GM19025 (cell line): ENCODE measurements around the gene GLP2R.

Experiments used
- ATAC-seq: cut with Tn5 transposase; IDR thresholded peaks from one replicate; pipeline ENCODE4 v1.9.1; 2021; ENCODE audit warnings: mild to moderate bottlenecking, low read depth, moderate library complexity; ENCODE audit not compliant: unreplicated experiment

Gene GLP2R

GRCh38 chr17:9811086-9811485, 14.6 kb upstream of the GLP2R start:
- no peak for ATAC-seq

GRCh38 chr17:9811537-9811936, 14.2 kb upstream of the GLP2R start:
- ATAC-seq: no peak

- ATAC-seq: no peak
Measured at GRCh38 chr17:9813166-9813565, 12.6 kb upstream of the GLP2R start.

- no peak for ATAC-seq
Measured at GRCh38 chr17:9814337-9814945, 11.3 kb upstream of the GLP2R start.

GRCh38 chr17:9816472-9816871, 9.3 kb upstream of the GLP2R start:
- ATAC-seq: no peak

GRCh38 chr17:9817086-9817485, 8.6 kb upstream of the GLP2R start:
- no peak for ATAC-seq

- ATAC-seq: no peak
Measured at GRCh38 chr17:9818760-9819159, 7.0 kb upstream of the GLP2R start.

- ATAC-seq: no peak
Measured at GRCh38 chr17:9820448-9820847, 5.3 kb upstream of the GLP2R start.

GRCh38 chr17:9821921-9822320, 3.8 kb upstream of the GLP2R start, which contains the start of gene GSG1L2:
TSS of gene GSG1L2 (minus strand) at chr17:9822079. CDS start at chr17:9822071, 8 bp downstream.
- ATAC-seq: no peak

GRCh38 chr17:9824094-9824493, 1.6 kb upstream of the GLP2R start:
- ATAC-seq: no peak

GRCh38 chr17:9824797-9825338, 856 bp upstream of the GLP2R start:
- no peak for ATAC-seq

- ATAC-seq: no peak
Measured at GRCh38 chr17:9828296-9829295, 2.9 kb downstream of the GLP2R start.

GRCh38 chr17:9829343-9829742, 3.6 kb downstream of the GLP2R start:
- ATAC-seq: no peak

GRCh38 chr17:9830711-9831110, 5.0 kb downstream of the GLP2R start:
- ATAC-seq: no peak

- no peak for ATAC-seq
Measured at GRCh38 chr17:9833922-9834321, 8.2 kb downstream of the GLP2R start.

- no peak for ATAC-seq
Measured at GRCh38 chr17:9837551-9838471, 12.1 kb downstream of the GLP2R start.

- no peak for ATAC-seq
Measured at GRCh38 chr17:9839433-9839832, 13.7 kb downstream of the GLP2R start.

- no peak for ATAC-seq
Measured at GRCh38 chr17:9842057-9842758, 16.5 kb downstream of the GLP2R start.

GRCh38 chr17:9843152-9844010, 17.7 kb downstream of the GLP2R start:
- ATAC-seq: no peak
